ENCODE measurements around the gene DUSP21.
"Not testable (repeated sequence)": the region's sequence is repeated elsewhere in the genome, so short reads cannot be mapped to it uniquely, and the experiment has no call there.

Gene DUSP21

GRCh38 chrX:44843753-44844152 lies at the start of gene DUSP21:
DUSP21 (plus strand) TSS chrX:44844021; CDS start chrX:44844133, 112 bp downstream.
- no peak for DNase-seq

- no peak for DNase-seq
These were observed 47.8 kb upstream of the DUSP21 start for GRCh38 chrX:44795945-44796450.

GRCh38 chrX:44802613-44803012 lies 41.2 kb upstream of the DUSP21 start:
- no peak for DNase-seq

- no peak for DNase-seq
These were observed 28.1 kb upstream of the DUSP21 start for GRCh38 chrX:44815681-44816080.

DNA sequence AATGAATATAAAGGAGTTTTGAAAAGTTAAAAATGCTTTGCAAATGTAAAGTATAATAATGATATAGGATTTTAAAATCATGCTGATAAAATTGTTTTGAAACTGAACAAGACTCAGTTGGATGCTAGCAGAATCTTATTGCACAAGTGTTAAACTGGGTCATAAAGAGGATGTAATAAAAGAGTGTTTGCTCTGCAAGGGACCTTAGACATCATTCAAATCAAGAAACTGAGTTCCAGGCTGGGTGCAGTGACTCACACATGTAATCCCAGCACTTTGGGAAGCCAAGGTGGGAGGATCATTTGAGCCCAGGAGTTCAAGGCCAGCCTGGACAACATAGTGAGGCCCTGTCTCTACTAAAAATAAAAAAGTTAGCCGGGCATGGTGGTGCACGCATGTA lies 27.5 kb upstream of the DUSP21 start:
- no peak for DNase-seq

DNA sequence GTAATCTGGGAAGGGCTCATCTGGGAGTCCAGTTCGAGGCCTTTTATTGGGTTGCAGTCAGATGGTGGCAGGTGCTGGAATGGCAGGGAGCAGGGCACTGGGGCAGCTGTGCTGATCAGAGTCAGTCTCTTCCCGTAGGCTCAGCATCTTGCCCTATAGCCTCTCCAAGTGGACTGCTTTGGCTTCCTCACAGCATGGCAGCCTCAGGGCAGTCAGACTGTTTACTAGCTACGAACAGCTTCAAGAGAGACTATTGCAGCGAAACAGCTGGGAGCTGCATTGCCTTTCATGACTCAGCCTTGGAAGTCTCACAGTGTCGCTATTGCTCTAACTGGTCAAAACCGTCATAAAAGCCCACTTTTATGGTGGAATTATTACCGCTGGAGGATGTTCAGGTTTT lies 26.8 kb upstream of the DUSP21 start:
- no peak for DNase-seq

- DNase-seq = no peak
These were observed 21.2 kb upstream of the DUSP21 start for GRCh38 chrX:44822601-44823000.

- not testable (repeated sequence) for DNase-seq
These were observed 20.6 kb upstream of the DUSP21 start for GRCh38 chrX:44823193-44823592.

DNA sequence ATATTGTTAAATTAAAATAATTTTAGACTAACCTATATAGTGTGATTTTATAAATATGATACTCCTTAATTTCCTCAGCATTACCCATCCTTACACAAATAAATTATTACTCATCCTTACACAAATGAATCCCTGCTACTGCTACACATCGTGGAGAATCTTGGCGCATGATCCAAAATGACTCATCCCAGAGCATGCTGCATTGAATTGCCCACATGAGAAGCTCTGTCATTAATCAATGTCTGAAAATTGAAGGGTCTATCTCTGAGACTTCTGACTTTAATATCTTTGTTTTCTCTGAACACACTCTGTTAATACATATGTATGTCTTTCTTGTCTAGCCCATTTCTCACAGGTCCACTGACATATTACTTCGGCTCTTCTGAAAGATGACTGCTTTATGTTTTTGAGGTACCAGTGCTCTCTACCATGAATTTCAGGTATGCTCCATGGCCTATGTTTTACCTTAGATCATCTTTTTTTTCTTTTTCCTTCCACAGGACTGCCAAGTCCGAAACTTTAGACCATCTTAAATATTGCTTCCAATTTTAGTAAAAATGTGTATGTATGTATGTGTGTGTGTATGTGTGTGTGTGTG lies 15.7 kb upstream of the DUSP21 start:
- no peak for DNase-seq

DNA sequence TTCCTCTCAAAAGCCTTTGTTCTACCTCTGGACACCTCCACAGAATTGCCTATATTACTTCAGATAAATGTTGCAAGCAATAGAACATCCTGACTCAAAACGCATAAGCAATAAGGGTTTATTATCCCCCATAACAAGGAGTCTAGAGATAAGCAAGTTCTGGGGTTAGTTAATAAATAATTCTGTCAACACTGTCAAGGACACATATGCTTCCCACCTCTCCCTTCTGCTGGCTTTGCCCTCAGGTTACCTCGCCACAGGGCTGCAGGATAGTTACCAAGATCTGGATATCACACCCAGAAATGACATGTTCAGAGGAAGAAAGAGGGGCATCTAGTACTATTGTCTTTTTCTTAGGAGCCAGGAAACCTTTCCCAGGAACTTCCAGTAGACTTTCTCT lies 14.0 kb upstream of the DUSP21 start:
- no peak for DNase-seq

- no peak for DNase-seq
These were observed 1.1 kb upstream of the DUSP21 start for GRCh38 chrX:44842550-44843317.

GRCh38 chrX:44843318-44843702 lies 511 bp upstream of the DUSP21 start:
- DNase-seq = no peak

GRCh38 chrX:44844204-44844603 lies 383 bp downstream of the DUSP21 start:
- no peak for DNase-seq

- DNase-seq = not testable (repeated sequence)
These were observed 7.1 kb downstream of the DUSP21 start for GRCh38 chrX:44850891-44851290.

- DNase-seq = no peak
These were observed 27.4 kb downstream of the DUSP21 start for GRCh38 chrX:44871114-44871645.

GRCh38 chrX:44871931-44872820 lies 28.4 kb downstream of the DUSP21 start:
- DNase-seq = peak; percentile 62

DNA sequence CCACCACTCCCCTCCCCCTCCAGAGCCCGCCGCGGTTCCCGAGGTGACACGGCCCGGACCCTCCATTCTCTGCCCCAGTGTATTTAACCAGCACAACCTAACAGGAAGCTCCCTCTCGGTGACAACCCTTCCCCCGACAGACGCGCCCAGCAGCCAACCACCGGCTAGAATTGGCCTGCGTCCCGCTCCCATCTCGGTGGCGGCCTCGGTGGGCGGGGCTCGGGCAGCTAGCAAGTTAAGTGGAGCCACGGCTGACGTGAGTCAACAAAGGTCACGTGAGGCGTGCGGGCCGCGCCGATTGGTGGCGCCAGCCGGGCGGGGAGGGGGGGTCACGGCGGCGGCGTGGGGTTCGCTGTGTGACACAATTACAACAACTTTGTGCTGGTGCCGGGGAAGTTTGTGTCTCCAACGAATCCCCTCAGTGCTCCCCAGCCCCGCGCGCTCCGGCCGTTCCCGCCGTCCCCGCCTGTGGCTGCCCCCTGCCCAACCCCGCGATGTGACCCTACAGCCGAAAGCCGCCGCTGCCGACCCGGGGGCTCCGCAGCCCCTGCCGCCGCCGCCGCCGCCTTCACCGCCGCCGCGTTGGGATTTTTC lies 29.1 kb downstream of the DUSP21 start, which contains the start of gene KDM6A:
KDM6A (plus strand) TSS at position 368 of the 594 bp plus-strand sequence. CDS start 364 bp downstream, outside the sequence.
- peak; percentile 99 for DNase-seq

DNA sequence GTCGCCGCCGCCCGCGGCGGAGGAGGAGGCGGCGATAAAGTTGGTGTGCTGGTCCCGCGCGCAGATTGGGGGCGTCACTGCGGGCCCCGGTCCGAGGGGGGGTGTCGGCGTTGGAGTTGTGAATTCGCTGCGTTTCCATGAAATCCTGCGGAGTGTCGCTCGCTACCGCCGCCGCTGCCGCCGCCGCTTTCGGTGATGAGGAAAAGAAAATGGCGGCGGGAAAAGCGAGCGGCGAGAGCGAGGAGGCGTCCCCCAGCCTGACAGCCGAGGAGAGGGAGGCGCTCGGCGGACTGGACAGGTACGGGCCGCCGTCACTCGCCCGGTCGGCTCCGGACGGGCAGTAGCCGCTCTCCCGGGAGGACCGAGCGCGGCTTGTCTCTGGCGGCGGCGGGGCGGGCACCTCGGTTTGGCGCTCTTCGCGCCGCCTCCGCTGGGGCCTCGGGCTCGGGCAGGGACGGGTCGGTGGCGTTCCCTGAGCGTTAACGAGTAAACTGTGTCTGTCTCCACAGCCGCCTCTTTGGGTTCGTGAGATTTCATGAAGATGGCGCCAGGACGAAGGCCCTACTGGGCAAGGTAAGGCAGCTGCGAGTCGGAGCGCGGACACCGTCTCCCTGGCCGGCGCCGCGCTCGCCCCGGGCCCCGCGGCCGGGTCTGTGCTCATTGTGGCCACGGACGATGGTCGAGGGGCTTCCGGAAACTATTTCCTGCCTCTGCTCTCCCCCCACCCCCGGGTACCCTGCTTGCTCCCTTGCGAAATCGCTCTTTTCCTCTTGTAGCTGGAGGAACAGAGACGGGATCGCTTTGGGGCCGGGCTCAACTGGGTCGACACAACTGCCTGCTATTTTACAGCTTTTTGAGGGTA lies 29.8 kb downstream of the DUSP21 start:
- DNase-seq = peak; percentile 66

DNA sequence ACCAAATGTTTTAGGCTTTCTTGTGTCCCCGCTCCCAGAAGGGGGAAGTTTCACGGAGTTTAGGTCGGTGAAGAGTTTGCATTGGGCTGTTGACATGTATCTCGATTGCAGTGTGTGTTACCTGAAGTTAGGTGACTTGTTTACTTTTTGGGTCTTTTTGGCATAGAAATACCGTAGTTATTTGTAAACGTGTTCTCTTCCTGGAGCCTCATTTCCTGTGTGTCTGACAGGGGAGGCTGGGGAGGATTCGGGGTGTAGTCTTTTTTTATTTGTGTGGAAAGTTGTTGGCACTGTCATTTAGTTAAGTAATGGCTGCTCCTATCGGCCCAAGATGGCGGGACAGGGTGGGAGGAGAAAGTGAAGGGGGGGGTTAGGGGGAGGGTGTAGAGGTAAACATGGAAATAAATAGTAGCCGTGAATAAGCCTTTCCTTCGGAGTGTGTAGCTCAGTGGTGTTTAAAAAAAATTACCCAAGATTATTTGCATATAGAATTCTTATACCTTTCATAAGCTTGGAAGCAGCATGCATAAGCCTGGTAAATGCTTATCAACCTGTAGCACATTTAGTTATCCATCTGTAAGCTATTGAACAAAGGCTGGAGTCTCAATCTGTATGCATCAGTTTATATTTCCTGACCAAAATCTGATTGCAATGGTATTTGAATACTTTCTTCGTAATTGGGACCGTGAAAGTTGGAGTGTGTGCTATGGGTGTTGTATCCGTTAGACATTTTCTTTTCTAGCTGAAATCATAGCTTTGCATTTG lies 30.8 kb downstream of the DUSP21 start:
- DNase-seq = peak; percentile 38

DNA sequence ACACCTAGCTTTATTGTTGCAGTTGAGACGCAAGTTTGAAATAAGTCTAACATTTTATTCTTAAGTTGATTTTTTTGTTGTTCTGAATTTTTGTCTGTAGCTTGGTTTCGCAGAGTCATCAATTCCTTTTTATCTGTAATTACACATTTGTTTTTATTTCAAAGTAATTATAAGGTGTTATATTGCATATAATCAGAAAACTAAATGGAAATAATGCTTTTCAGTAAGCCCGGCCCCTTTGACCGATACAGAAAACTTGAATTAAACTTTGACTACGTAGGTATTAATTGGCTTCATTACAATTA lies 31.3 kb downstream of the DUSP21 start:
- DNase-seq = no peak

GRCh38 chrX:44876086-44876485 lies 32.3 kb downstream of the DUSP21 start:
- DNase-seq = no peak

All from activated CD4-positive, CD25-positive, alpha-beta regulatory T cell treated with anti-CD3 and anti-CD28 coated beads, Interleukin-2, amount 50 U/mL, for 72 hours (primary cell).